Left renal cortex interstitium (tissue), 4 donors: ENCODE data around the gene OR2W1. TPM values are rescaled to one million over a fixed set of nuclear protein-coding genes. Genes with fewer than 3 reads are reported as not detected.

ENCODE experiments used
- DNase-seq, 4 donors: peaks; one replicate each; pipeline ENCODE4 v3.0.0-alpha.2; 2013; ENCODE audit warnings: low read depth in 4 of 4, low spot score in 2 of 4, missing footprints in 1 of 4
- polyA plus RNA-seq, 4 donors: library from polyadenylated mRNA; unstranded; fragments of 120-200 nt; gene quantifications; one replicate each; pipeline ENCODE4 v1.2.1, GENCODE V29; 2013; ENCODE audit not compliant: insufficient read length in 4 of 4

Gene OR2W1, protein sequence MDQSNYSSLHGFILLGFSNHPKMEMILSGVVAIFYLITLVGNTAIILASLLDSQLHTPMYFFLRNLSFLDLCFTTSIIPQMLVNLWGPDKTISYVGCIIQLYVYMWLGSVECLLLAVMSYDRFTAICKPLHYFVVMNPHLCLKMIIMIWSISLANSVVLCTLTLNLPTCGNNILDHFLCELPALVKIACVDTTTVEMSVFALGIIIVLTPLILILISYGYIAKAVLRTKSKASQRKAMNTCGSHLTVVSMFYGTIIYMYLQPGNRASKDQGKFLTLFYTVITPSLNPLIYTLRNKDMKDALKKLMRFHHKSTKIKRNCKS
- not detected for polyA plus RNA-seq

- DNase-seq: no peak
These were observed at the start of gene OR2W1 for GRCh38 chr6:29045075-29045474. OR2W1 (minus strand) TSS chr6:29045175; CDS start chr6:29045175, 0 bp downstream.

- DNase-seq: no peak
These were observed 48.0 kb upstream of the OR2W1 start for GRCh38 chr6:29092957-29093356.

- DNase-seq: no peak
These were observed 42.2 kb upstream of the OR2W1 start, which contains the start of gene OR2B3 for GRCh38 chr6:29087213-29087612. OR2B3 (minus strand) TSS chr6:29087313; CDS start chr6:29087248, 65 bp downstream.

GRCh38 chr6:29082457-29082856 is 37.5 kb upstream of the OR2W1 start:
- no peak for DNase-seq

DNA sequence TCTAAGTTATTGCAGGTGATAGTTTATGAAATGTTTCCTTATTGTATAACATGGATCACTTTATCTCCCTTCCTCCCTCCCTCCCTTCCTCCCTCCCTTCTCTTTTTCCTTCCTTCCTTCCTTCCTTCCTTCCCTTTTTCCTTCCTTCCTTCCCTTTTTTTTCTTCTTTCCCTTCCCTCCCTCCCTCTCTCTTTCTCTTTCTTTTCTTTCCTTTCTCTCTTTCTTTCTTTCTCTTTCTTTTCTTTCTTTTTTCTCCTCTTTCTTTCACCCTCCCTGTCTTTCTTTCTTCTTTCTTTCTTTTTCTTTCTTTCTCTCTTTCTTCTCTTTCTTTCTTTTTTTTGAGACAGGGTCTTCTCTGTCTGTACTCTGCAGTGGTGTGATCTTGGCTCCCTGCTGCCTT is 36.3 kb upstream of the OR2W1 start:
- DNase-seq: no peak

DNA sequence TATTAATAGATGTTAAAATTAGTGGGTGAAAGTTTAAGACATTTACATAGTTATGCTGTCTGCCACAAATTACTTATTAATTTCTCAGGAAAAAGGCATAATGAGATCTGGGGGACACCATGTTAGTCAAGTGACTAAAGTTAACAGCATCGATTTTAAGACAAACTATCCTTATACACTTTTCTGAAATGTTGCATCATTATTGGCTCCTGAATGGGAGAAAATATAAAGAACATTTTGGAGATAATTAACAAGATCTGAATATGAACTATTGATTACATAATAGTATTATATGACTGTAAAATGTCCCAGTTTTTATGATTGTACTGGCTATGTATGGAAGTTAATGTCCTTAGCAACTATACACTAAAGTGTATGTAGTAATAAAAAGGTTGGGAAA is 34.2 kb upstream of the OR2W1 start:
- DNase-seq: no peak

- DNase-seq: peak in 1 of 4 donors; percentile 0
These were observed 27.1 kb upstream of the OR2W1 start for GRCh38 chr6:29071831-29072723.

GRCh38 chr6:29051680-29052079 is 6.7 kb upstream of the OR2W1 start:
- DNase-seq: no peak

DNA sequence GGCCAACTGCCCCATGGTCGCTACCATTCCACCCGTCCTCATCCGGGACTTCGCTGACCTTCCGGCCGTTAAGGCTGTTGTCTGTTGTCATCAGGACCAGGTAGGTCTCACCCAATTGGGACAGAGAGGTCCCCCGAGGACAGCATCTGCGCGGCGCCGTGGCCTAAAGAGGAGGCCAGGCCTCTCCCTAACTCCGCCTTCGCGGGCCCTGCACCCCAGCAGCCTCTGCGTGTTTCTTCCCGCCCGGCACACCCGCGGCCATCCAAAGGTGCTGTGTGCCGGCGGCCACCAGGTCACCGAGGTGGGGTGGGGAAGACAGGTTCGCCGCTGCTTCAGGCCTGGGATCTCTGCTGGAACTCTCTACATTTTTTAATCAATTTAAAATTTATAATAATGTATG is 9.0 kb downstream of the OR2W1 start:
- no peak for DNase-seq

DNA sequence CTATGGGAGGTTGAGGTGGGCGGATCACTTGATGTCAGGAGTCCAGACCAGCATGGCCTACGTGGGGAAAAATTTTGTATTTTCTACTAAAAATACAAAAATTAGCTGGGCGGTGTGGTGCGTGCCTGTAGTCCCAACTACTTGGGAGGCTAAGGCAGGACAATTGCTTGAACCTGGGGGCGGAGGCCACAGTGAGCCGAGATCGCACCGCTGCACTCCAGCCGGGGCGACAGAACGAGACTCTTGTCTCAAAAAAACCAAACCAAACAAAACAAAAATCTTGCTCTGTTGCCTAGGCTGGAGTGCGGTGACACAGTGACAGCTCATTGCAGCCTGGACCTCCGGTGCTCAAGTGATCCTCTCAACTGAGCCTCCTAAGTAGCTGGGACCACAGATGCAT is 16.2 kb downstream of the OR2W1 start:
- no peak for DNase-seq

DNA sequence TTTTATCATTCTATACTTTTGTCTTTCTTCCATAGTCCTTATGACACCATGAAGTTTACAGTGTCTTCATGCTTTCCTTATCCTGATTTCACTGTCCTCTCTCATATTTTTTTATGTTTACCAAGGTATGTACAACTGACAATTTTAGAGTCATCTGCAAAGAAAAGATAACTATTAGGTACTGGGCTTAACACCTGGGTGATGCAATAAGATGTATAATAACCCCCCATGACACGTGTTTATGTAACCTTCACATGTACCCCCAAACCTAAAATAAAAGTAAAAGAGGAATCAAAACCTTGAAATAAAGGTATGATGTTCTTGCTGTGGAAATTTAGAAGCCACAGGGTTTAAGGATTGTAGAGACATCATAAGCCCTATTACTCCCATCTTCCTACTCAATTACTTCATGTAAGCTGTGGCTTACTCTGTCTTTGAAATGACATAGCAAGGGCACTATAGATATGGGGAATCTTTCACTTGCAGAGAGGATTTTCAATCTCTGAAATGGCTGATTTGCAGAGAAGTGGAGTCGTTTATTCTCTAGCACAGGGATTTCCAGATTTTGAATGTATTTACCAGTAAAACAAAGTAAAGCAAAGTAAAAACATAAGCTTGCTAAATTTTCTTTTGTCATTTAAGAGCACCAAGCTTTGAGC is 18.9 kb downstream of the OR2W1 start:
- DNase-seq: no peak

DNA sequence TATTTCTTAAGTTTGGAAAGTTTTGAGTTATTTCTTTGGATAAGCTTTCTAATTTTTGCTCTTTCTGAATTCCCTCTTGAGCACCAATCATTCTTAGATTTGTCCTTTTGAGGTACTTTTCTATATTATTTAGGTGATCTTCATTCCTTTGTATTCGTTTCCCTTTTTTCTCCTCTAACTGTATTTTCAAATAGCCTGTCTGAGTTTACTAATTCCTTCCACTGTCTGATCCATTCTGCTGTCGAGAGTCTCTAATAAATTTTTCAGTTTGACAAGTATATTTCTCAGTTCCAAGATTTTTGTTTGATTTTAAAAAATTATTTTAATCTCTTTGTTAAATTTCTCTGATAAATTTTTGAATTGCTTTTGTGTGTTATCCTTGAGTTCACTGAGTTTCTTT is 23.5 kb downstream of the OR2W1 start:
- DNase-seq: no peak

- no peak for DNase-seq
These were observed 25.3 kb downstream of the OR2W1 start for GRCh38 chr6:29019629-29020028.

GRCh38 chr6:29017428-29017802 is 27.6 kb downstream of the OR2W1 start:
- DNase-seq: no peak

- peak in 3 of 4 donors; percentile 76 to 86 (median 82) for DNase-seq
These were observed 28.2 kb downstream of the OR2W1 start for GRCh38 chr6:29016559-29017427.

GRCh38 chr6:29014729-29015608 is 30.0 kb downstream of the OR2W1 start:
- no peak for DNase-seq

GRCh38 chr6:29011276-29011734 is 33.7 kb downstream of the OR2W1 start:
- DNase-seq: peak in 2 of 4 donors; percentile 59 to 68

DNA sequence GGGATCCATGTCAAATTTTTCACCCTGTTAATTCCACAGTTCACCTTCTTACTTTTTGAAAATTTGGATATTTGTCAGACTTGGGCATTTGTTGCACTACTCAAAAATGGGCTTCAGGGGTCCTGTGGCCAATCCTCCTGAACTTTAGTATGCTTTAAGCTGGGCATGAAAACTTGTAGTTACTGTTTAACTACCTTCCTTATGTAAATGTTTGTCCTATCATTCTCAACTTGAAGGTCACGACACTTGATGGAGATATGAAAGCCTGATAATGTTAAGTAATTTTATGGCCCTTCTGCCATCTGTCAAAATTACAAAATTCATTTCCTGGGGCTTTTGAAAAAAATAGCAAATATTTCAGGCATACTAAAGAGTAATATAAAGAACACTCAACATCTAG is 35.6 kb downstream of the OR2W1 start:
- DNase-seq: no peak

DNA sequence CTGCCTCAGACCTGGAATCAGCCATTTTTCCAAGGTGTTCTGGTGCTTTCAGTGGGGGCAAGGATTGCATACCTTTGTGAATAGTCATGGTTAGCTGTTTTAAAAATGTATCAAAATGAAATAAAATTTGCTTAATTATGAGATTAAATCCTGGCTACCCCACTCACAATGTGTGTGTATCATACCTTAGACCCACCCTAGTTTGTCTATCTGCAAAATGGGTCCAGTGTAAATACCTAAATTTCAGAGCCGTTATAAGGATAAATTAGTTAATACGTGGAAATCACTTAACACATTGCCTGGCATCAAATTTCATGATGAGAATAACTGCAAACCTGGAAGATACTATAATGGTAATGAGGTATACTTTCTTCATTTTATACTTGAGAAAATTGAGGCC is 36.9 kb downstream of the OR2W1 start:
- no peak for DNase-seq
